Hematopoietic multipotent progenitor cell treated with erythropoietin and hydrocortisone succinate and interleukin-3 and kit ligand, for 4 days (in vitro differentiated cells): Measurements from ENCODE around the gene CD244.
A peak's percentile ranks its signal among the peaks of the same experiment; 100 is the strongest.

ENCODE experiments used
- DNase-seq: peaks from one replicate; pipeline ENCODE4 v3.0.0-alpha.2; 2015

Gene CD244

GRCh38 chr1:160844447-160845232 is 18.0 kb downstream of the CD244 start:
- DNase-seq: peak; percentile 80

- DNase-seq: no peak
Measured at GRCh38 chr1:160841079-160841478, 21.6 kb downstream of the CD244 start.

- DNase-seq: no peak
Measured at GRCh38 chr1:160839746-160840145, 22.9 kb downstream of the CD244 start.

- DNase-seq: no peak
Measured at GRCh38 chr1:160838888-160839287, 23.8 kb downstream of the CD244 start.

GRCh38 chr1:160837558-160838205 is 25.0 kb downstream of the CD244 start:
- DNase-seq: peak; percentile 95

GRCh38 chr1:160836981-160837557 is 25.6 kb downstream of the CD244 start:
- DNase-seq: peak; percentile 33

- DNase-seq: peak; percentile 20
Measured at GRCh38 chr1:160836561-160836960, 26.1 kb downstream of the CD244 start.

- peak; percentile 83 for DNase-seq
Measured at GRCh38 chr1:160835751-160836150, 26.9 kb downstream of the CD244 start.

- peak; percentile 89 for DNase-seq
Measured at GRCh38 chr1:160834945-160835565, 27.6 kb downstream of the CD244 start.

- peak; percentile 87 for DNase-seq
Measured at GRCh38 chr1:160830321-160831153, 32.1 kb downstream of the CD244 start.

GRCh38 chr1:160829766-160830165 is 32.9 kb downstream of the CD244 start:
- DNase-seq: no peak

GRCh38 chr1:160827418-160827817 is 35.3 kb downstream of the CD244 start:
- DNase-seq: no peak

GRCh38 chr1:160826546-160826945 is 36.1 kb downstream of the CD244 start:
- no peak for DNase-seq

- peak; percentile 96 for DNase-seq
Measured at GRCh38 chr1:160823296-160823695, 39.4 kb downstream of the CD244 start.

- DNase-seq: peak; percentile 26
Measured at GRCh38 chr1:160821627-160822026, 41.1 kb downstream of the CD244 start.

GRCh38 chr1:160819186-160819585 is 43.5 kb downstream of the CD244 start:
- DNase-seq: no peak

- no peak for DNase-seq
Measured at GRCh38 chr1:160818207-160818937, 44.3 kb downstream of the CD244 start.

GRCh38 chr1:160814856-160815255 is 47.8 kb downstream of the CD244 start:
- no peak for DNase-seq

GRCh38 chr1:160814316-160814715 is 48.4 kb downstream of the CD244 start:
- no peak for DNase-seq

- DNase-seq: no peak
Measured at GRCh38 chr1:160813215-160813614, 49.5 kb downstream of the CD244 start.

- DNase-seq: no peak
Measured at GRCh38 chr1:160811147-160811546, 51.5 kb downstream of the CD244 start.

- DNase-seq: no peak
Measured at GRCh38 chr1:160810486-160810885, 52.2 kb downstream of the CD244 start.
